ENCODE data around the gene CFDP1.

GRCh38 chr16:75309156-75309555 is 124.1 kb downstream of the CFDP1 start:
- TF ChIP-seq POLR2A (IDR thresholded peaks at IDR 0.05), result no peak
- TF ChIP-seq CTCF (IDR thresholded peaks at IDR 0.05), result no peak
- no peak for TF ChIP-seq EP300 (IDR thresholded peaks at IDR 0.05)
- TF ChIP-seq POLR2AphosphoS5 (IDR thresholded peaks at IDR 0.05), result no peak
